ENCODE data around the gene SLC29A1. TPM values are rescaled to one million over a fixed set of nuclear protein-coding genes. Genes with fewer than 3 reads are reported as not detected.
A peak's percentile ranks its signal among the peaks of the same experiment; 100 is the strongest.

Gene SLC29A1
- total RNA-seq, 1 donor from 2014 or later, result 55.0 TPM

- H3K4me3 Mint-ChIP-seq, result no peak overlapping the region
- H3K9me3 Mint-ChIP-seq, result no peaks in the 10 kb centered on the region
- no peak overlapping the region for H3K27ac Mint-ChIP-seq (ENCODE audit: unreplicated experiment)
- TF ChIP-seq CTCF (conservative IDR thresholded peaks at IDR 0.05), result no peak
- no peaks in the 10 kb centered on the region for H3K36me3 Mint-ChIP-seq (ENCODE audit: low read depth)
- no peak for DNase-seq (ENCODE audit: low read depth, low spot score)
- H3K4me1 Mint-ChIP-seq, result peaks cover 19% of the 10 kb centered on the region
- peaks cover 3% of the 10 kb centered on the region for H3K27me3 Mint-ChIP-seq (ENCODE audit: low read depth)
These were observed 24.7 kb upstream of the SLC29A1 start for GRCh38 chr6:44198684-44199083.

GRCh38 chr6:44199883-44200282 lies 23.5 kb upstream of the SLC29A1 start:
- Mint-ChIP-seq H3K4me1 (peaks cover 19% of the 10 kb centered on the region), H3K27ac (ENCODE audit: unreplicated experiment) (no peak overlapping the region), H3K36me3 (ENCODE audit: low read depth) (no peaks in the 10 kb centered on the region), H3K27me3 (ENCODE audit: low read depth) (peaks cover 3% of the 10 kb centered on the region), H3K9me3 (no peaks in the 10 kb centered on the region), H3K4me3 (no peak overlapping the region)
- no peak for DNase-seq (ENCODE audit: low read depth, low spot score)
- TF ChIP-seq CTCF (conservative IDR thresholded peaks at IDR 0.05), result no peak

DNA sequence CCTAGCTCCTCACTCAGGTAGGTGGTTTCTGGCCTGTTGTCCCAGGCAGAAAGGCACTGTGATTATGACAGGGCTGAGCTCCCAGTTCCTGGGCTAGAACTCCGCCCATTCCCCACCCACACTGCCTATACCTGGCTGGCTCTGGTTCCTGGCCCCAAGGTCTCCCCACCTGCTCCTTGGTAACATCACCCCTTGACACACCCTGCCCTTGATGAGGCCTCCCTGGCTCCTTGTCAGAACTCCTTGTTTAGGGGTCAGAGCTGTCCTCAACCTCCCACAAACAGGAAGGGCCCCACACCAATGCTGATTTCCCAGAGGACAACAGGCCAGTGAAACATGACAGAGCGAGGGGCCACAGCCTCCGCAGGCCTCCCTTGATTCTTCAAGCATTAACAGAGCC lies 22.2 kb upstream of the SLC29A1 start:
- Mint-ChIP-seq H3K27ac (ENCODE audit: unreplicated experiment) (peak overlapping the region; percentile 43), H3K36me3 (ENCODE audit: low read depth) (no peaks in the 10 kb centered on the region), H3K27me3 (ENCODE audit: low read depth) (peaks cover 3% of the 10 kb centered on the region), H3K4me3 (no peak overlapping the region), H3K4me1 (peaks cover 19% of the 10 kb centered on the region), H3K9me3 (no peaks in the 10 kb centered on the region)
- TF ChIP-seq CTCF (conservative IDR thresholded peaks at IDR 0.05), result no peak
- DNase-seq (ENCODE audit: low read depth, low spot score), result no peak

DNA sequence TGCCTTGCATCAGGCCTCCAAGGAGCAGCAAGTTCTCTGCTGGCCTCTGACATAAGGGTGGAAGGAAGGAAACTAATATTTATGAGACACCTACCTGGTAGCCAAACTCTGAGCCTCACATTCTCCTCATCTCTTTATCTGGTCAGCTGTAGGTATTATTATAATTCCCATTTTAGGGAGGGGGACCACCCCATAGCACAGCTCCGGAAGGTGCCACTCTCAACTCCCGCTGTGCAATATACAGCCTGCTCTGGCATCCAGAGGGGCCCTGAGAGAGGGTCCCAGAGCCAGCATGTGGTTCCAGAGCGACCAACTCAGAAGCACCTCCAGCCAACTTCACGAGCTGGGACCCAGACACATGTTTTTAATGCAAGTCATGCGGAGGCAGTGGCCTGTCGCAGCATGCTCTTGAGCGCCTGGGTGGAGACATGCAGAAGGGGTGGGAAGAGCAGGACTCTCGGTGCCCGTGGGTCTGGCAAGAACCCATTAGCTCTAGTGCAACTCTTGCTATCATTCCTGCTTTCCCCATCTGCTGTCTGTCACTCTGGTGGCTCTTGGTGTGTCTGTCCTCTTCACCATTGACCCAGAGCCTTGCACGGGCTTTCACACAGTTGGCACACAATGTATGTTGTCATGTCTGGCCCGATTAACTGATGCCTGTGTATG lies 21.6 kb upstream of the SLC29A1 start:
- Mint-ChIP-seq H3K27ac (ENCODE audit: unreplicated experiment) (peak overlapping the region; percentile 35), H3K9me3 (no peaks in the 10 kb centered on the region), H3K4me3 (no peak overlapping the region), H3K4me1 (peaks cover 24% of the 10 kb centered on the region), H3K36me3 (ENCODE audit: low read depth) (no peaks in the 10 kb centered on the region), H3K27me3 (ENCODE audit: low read depth) (peaks cover 3% of the 10 kb centered on the region)
- no peak for DNase-seq (ENCODE audit: low read depth, low spot score)
- no peak for TF ChIP-seq CTCF (conservative IDR thresholded peaks at IDR 0.05)

DNA sequence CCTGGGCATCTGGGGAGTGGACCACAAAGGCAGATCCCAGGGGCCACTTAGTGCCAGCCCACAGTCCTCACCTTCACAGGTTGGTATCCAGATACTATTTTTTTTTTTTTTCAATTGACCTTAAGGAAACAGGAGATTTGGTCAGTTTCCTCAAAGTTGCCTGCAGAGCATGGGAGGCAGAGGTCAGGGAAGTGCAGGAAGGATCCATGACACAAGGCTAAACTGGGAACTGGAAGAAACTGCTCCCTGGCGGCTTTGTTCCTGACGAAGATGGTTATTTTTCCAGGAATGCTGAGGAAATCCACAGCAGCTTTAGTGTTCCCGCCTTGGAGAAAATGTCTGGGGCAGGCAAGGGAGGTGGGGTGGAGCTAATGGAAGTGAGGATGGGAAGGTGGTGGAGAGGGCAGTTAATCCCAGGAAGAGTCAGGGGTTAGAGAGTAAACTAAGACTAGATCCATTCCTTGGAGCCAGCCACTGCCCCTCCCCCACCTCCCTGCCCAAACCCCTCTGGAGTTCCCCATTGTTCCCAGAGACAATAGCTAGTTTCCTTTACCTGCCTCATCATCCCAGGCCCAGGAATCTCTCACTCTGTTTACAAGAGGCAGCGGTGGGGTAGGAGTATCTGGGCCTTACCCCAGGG lies 20.9 kb upstream of the SLC29A1 start:
- DNase-seq (ENCODE audit: low read depth, low spot score), result no peak
- Mint-ChIP-seq H3K9me3 (no peaks in the 10 kb centered on the region), H3K36me3 (ENCODE audit: low read depth) (no peaks in the 10 kb centered on the region), H3K27ac (ENCODE audit: unreplicated experiment) (peak overlapping the region; percentile 91), H3K4me3 (no peak overlapping the region), H3K27me3 (ENCODE audit: low read depth) (peaks cover 3% of the 10 kb centered on the region), H3K4me1 (peaks cover 30% of the 10 kb centered on the region)
- no peak for TF ChIP-seq CTCF (conservative IDR thresholded peaks at IDR 0.05)
